ENCODE data around the gene WDR90.

GRCh38 chr16:705431-706188 lies 56.4 kb downstream of the WDR90 start, which contains the start of gene FBXL16:
- TF ChIP-seq, protein P1, sequence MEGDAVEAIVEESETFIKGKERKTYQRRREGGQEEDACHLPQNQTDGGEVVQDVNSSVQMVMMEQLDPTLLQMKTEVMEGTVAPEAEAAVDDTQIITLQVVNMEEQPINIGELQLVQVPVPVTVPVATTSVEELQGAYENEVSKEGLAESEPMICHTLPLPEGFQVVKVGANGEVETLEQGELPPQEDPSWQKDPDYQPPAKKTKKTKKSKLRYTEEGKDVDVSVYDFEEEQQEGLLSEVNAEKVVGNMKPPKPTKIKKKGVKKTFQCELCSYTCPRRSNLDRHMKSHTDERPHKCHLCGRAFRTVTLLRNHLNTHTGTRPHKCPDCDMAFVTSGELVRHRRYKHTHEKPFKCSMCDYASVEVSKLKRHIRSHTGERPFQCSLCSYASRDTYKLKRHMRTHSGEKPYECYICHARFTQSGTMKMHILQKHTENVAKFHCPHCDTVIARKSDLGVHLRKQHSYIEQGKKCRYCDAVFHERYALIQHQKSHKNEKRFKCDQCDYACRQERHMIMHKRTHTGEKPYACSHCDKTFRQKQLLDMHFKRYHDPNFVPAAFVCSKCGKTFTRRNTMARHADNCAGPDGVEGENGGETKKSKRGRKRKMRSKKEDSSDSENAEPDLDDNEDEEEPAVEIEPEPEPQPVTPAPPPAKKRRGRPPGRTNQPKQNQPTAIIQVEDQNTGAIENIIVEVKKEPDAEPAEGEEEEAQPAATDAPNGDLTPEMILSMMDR (IDR thresholded peaks at IDR 0.05): no peak
- TF ChIP-seq ESRRA (IDR thresholded peaks at IDR 0.05; ENCODE audit: borderline replicate concordance, low read length) (no peak), POLR2A (IDR thresholded peaks at IDR 0.05; ENCODE audit: low read length) (no peak), NR3C1 (IDR thresholded peaks at IDR 0.05) (no peak), CEBPB (IDR thresholded peaks at IDR 0.05) (no peak), RFX5 (IDR thresholded peaks at IDR 0.05) (no peak), MAZ (IDR thresholded peaks at IDR 0.05; ENCODE audit: borderline replicate concordance, low read depth, low read length) (no peak), RAD21 (conservative IDR thresholded peaks at IDR 0.05 in 1 of 2, IDR thresholded peaks at IDR 0.05 in 1 of 2) (no peak), JUNB (IDR thresholded peaks at IDR 0.05) (no peak)
